DOHH2 (cell line): ENCODE measurements around the gene GHR.

Experiments
- H3F3A ChIP-seq: fragments of 200-600 bp; sonication (generic), shearing (Covaris generic); 2 replicates; pipeline ENCODE4 v1.6.0; 2016; ENCODE audit warnings: antibody characterized with exemption, mild to moderate bottlenecking; ENCODE audit not compliant: control insufficient read depth, insufficient read depth
- H3K27ac ChIP-seq: fragments of 200-600 bp; sonication (generic); 2 replicates; pipeline ENCODE4 v1.5.1; 2014; ENCODE audit warnings: low read depth, mild to moderate bottlenecking, low read length, moderate library complexity
- H3K27me3 ChIP-seq: fragments of 200-600 bp; sonication (generic); 2 replicates; pipeline ENCODE4 v1.6.1; 2014; ENCODE audit warnings: mild to moderate bottlenecking, low read length, mixed read lengths; ENCODE audit not compliant: control insufficient read depth
- H3K36me3 ChIP-seq: fragments of 200-600 bp; sonication (generic); 2 replicates; pipeline ENCODE4 v1.6.1; 2014; ENCODE audit warnings: mild to moderate bottlenecking, low read length, moderate library complexity, mixed read lengths; ENCODE audit not compliant: control insufficient read depth
- H3K4me1 ChIP-seq: fragments of 200-600 bp; sonication (generic); 2 replicates; pipeline ENCODE4 v1.6.1; 2014; ENCODE audit warnings: mild to moderate bottlenecking, low read length, mixed read lengths; ENCODE audit not compliant: control insufficient read depth
- H3K4me2 ChIP-seq: fragments of 200-600 bp; sonication (generic); 2 replicates; pipeline ENCODE4 v1.6.0; 2014; ENCODE audit warnings: mild to moderate bottlenecking, low read length, moderate library complexity
- H3K4me3 ChIP-seq: fragments of 200-600 bp; sonication (generic); 2 replicates; pipeline ENCODE4 v1.5.1; 2014; ENCODE audit warnings: mild to moderate bottlenecking, low read length, mixed read lengths
- H3K79me2 ChIP-seq: fragments of 200-600 bp; sonication (generic); 2 replicates; pipeline ENCODE4 v1.6.1; 2014; ENCODE audit warnings: mild to moderate bottlenecking, low read length, mixed read lengths; ENCODE audit not compliant: control insufficient read depth
- H3K9me2 ChIP-seq: fragments of 200-600 bp; sonication (generic); replicated peaks from 2 replicates; pipeline ENCODE4 v1.6.1; 2014; ENCODE audit warnings: mild to moderate bottlenecking, low read length, mixed read lengths; ENCODE audit not compliant: control insufficient read depth
- H3K9me3 ChIP-seq: fragments of 200-600 bp; sonication (generic); 2 replicates; pipeline ENCODE4 v1.6.1; 2014; ENCODE audit warnings: antibody characterized with exemption, low read length, mixed read lengths; ENCODE audit not compliant: control insufficient read depth, insufficient read depth
- H4K20me1 ChIP-seq: fragments of 200-600 bp; sonication (generic); 2 replicates; pipeline ENCODE4 v1.6.0; 2014; ENCODE audit warnings: low read depth, mild to moderate bottlenecking, antibody characterized with exemption, low read length, moderate library complexity; ENCODE audit not compliant: control insufficient read depth, insufficient read depth
- EZH2phosphoT487 ChIP-seq: fragments of 200-600 bp; sonication (generic); IDR thresholded peaks from 2 replicates; pipeline ENCODE4 v1.6.1; 2017; ENCODE audit warnings: borderline replicate concordance, mild to moderate bottlenecking, antibody characterized with exemption, low read length, moderate library complexity, mixed read lengths
- TF ChIP-seq, protein P1 (sequence below): fragments of 200-600 bp; sonication (generic); IDR thresholded peaks from one replicate; pipeline ENCODE4 v1.5.1; 2014; ENCODE audit warnings: antibody characterized with exemption, mild to moderate bottlenecking, low read depth, low read length; ENCODE audit not compliant: poor library complexity, severe bottlenecking

Gene GHR

DNA sequence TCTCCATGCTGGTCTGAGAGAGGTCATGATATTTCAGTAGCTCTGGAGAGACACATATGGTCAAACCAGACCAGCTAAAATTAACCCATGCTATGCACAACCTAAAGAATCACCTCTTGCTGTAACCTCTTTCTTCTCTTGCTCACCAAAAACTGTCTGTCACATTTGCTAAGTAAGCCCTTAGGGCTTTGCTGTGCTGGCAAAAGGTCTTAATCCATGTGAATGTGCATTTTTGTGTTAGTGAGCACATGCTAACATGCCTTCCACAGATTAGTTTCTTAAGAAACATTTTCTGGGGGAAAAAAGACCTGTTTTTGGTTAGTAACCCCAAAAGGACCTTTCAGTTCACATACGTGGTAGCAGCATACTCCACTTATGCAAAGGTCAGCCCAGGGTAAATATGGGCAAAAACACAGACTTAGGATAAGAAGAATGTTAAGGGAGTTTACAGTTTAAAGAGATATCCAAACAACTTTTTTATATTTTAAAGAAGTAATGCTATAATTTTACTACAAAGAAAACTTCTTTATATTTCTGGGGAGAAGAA, 209.2 kb downstream of the GHR start:
- no peak overlapping the region for H3K4me2 ChIP-seq
- H3K27me3 ChIP-seq = no peaks in the 10 kb centered on the region
- H4K20me1 ChIP-seq = no peaks in the 10 kb centered on the region
- TF ChIP-seq, protein P1, sequence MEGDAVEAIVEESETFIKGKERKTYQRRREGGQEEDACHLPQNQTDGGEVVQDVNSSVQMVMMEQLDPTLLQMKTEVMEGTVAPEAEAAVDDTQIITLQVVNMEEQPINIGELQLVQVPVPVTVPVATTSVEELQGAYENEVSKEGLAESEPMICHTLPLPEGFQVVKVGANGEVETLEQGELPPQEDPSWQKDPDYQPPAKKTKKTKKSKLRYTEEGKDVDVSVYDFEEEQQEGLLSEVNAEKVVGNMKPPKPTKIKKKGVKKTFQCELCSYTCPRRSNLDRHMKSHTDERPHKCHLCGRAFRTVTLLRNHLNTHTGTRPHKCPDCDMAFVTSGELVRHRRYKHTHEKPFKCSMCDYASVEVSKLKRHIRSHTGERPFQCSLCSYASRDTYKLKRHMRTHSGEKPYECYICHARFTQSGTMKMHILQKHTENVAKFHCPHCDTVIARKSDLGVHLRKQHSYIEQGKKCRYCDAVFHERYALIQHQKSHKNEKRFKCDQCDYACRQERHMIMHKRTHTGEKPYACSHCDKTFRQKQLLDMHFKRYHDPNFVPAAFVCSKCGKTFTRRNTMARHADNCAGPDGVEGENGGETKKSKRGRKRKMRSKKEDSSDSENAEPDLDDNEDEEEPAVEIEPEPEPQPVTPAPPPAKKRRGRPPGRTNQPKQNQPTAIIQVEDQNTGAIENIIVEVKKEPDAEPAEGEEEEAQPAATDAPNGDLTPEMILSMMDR = no peak
- TF ChIP-seq EZH2phosphoT487 = no peak
- H3K36me3 ChIP-seq = no peaks in the 10 kb centered on the region
- H3K4me3 ChIP-seq = no peak overlapping the region
- peaks cover 18% of the 10 kb centered on the region for H3K4me1 ChIP-seq
- H3F3A ChIP-seq = no peaks in the 10 kb centered on the region
- H3K9me3 ChIP-seq = no peaks in the 10 kb centered on the region
- no peak overlapping the region for H3K27ac ChIP-seq
- no peaks in the 10 kb centered on the region for H3K79me2 ChIP-seq
- no peaks in the 10 kb centered on the region for H3K9me2 ChIP-seq

DNA sequence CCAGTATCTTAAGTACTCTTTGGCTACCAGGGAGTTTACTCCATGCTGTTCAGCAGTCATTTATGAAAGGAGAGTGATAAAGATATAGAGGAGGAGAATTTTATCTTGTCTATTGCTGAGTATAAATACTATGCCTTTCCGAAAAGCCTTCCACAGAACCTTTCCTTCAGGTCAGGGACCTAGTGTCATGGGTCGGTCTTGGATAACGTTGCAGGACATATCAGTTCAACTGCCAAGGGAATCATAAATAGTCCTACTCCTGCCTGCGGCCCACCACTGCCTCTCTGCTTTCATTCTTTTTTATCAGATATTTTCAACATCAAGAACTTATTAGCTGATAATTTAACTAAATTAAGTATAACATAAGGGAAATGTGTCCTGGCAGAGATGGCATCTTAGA, 211.3 kb downstream of the GHR start:
- no peaks in the 10 kb centered on the region for H3K79me2 ChIP-seq
- no peak overlapping the region for H3K4me3 ChIP-seq
- no peaks in the 10 kb centered on the region for H4K20me1 ChIP-seq
- H3K27ac ChIP-seq = no peak overlapping the region
- no peaks in the 10 kb centered on the region; the same call in 1 of the 2 replicates for H3K27me3 ChIP-seq
- no peaks in the 10 kb centered on the region for H3F3A ChIP-seq
- H3K4me2 ChIP-seq = no peak overlapping the region
- H3K4me1 ChIP-seq = peaks cover 8% of the 10 kb centered on the region
- no peaks in the 10 kb centered on the region for H3K36me3 ChIP-seq
- no peaks in the 10 kb centered on the region for H3K9me3 ChIP-seq
- no peaks in the 10 kb centered on the region for H3K9me2 ChIP-seq
- no peak for TF ChIP-seq EZH2phosphoT487

DNA sequence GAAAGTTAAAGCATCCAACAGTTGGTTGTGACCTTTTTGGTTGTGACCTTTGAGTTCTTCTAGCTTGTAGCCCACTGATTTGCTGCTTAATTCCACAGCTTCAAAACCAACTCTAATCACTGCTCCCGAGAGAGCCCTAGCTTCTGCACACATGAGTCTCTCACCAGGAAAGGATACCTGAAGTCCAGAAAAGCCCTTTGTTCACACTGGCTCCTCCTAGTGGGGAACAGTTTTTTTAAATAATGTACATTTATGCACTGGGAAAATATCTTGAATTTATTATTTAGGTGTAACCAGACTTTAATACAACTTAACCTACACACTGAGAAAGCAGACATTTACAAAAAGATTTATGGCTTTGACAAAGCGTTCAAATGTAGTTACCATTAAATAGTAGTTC, 213.2 kb downstream of the GHR start:
- H3K4me1 ChIP-seq = no peaks in the 10 kb centered on the region
- no peaks in the 10 kb centered on the region for H3F3A ChIP-seq
- H3K27ac ChIP-seq = no peak overlapping the region
- H3K4me3 ChIP-seq = no peak overlapping the region
- H3K9me2 ChIP-seq = no peaks in the 10 kb centered on the region
- no peaks in the 10 kb centered on the region; the same call in 1 of the 2 replicates for H3K27me3 ChIP-seq
- H4K20me1 ChIP-seq = no peaks in the 10 kb centered on the region
- H3K79me2 ChIP-seq = no peaks in the 10 kb centered on the region
- no peak overlapping the region for H3K4me2 ChIP-seq
- no peaks in the 10 kb centered on the region for H3K9me3 ChIP-seq
- TF ChIP-seq EZH2phosphoT487 = no peak
- TF ChIP-seq, protein P1 = peak; percentile 57
- no peaks in the 10 kb centered on the region for H3K36me3 ChIP-seq

DNA sequence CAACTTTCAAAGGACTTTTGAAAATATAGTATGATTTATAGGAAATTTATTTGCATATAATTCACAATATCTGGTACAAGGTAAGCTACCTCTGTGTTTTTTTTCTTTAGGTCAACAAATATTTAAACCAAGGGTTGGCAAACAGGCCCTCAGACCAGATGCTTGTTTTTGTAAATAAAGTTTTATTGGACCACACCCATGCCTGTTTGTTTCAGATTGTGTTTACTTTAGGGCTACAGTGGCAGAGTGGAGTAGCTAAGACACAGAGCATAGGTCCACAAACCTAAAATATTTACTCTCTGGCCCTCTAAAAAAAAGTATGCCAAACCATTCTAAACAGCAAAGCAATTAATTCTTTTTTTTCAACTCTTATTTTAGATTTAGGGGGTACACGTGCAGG, 213.7 kb downstream of the GHR start:
- H3K36me3 ChIP-seq = no peaks in the 10 kb centered on the region

More for the DNA sequence above, 213.7 kb downstream of the GHR start:
- no peaks in the 10 kb centered on the region; the same call in 1 of the 2 replicates for H3K27me3 ChIP-seq
- TF ChIP-seq, protein P1 = no peak
- TF ChIP-seq EZH2phosphoT487 = no peak
- H3K79me2 ChIP-seq = no peaks in the 10 kb centered on the region
- no peaks in the 10 kb centered on the region for H3F3A ChIP-seq
- no peaks in the 10 kb centered on the region for H4K20me1 ChIP-seq
- H3K27ac ChIP-seq = no peak overlapping the region
- H3K9me2 ChIP-seq = no peaks in the 10 kb centered on the region
- H3K4me1 ChIP-seq = no peaks in the 10 kb centered on the region
- no peak overlapping the region for H3K4me3 ChIP-seq
- no peak overlapping the region for H3K4me2 ChIP-seq
- H3K9me3 ChIP-seq = no peaks in the 10 kb centered on the region
